SK-N-MC (cell line): ENCODE data around the gene CPNE5.

Experiments used
- EZH2 ChIP-seq: fragments of 200-600 bp; sonication (generic); IDR thresholded peaks from one replicate; pipeline ENCODE4 v1.6.1; 2017; ENCODE audit warnings: antibody characterized with exemption
- POLR2AphosphoS5 ChIP-seq: IDR thresholded peaks from 2 replicates; pipeline ENCODE4 v1.6.1; 2012; ENCODE audit warnings: mild to moderate bottlenecking, low read depth, low read length, borderline replicate concordance

GRCh38 chr6:36852481-36853147, 13.4 kb upstream of the CPNE5 start:
- TF ChIP-seq POLR2AphosphoS5 (no peak), EZH2 (no peak)
